Hepatocyte (in vitro differentiated cells): ENCODE results near the gene SH3RF1. TPM values are rescaled to one million over a fixed set of nuclear protein-coding genes. Genes with fewer than 3 reads are reported as not detected.

ENCODE experiments used
- DNase-seq: peaks from one replicate; pipeline ENCODE4 v3.0.0-alpha.2; 2016; ENCODE audit warnings: low spot score
- H2AFZ ChIP-seq: fragments of 200-600 bp; sonication (generic); 2 replicates; pipeline ENCODE4 v1.6.0; 2016; ENCODE audit warnings: antibody characterized with exemption, mild to moderate bottlenecking
- H3K27ac ChIP-seq: fragments of 200-600 bp; sonication (generic); 2 replicates; pipeline ENCODE4 v1.5.1; 2016; ENCODE audit warnings: mild to moderate bottlenecking
- H3K27me3 ChIP-seq: fragments of 200-600 bp; sonication (generic); 2 replicates; pipeline ENCODE4 v1.6.1; 2016
- H3K36me3 ChIP-seq: fragments of 200-600 bp; sonication (generic); replicated peaks from 2 replicates; pipeline ENCODE4 v1.5.1; 2016; ENCODE audit warnings: low read depth; ENCODE audit not compliant: insufficient read depth
- H3K4me1 ChIP-seq: fragments of 200-600 bp; sonication (generic); 2 replicates; pipeline ENCODE4 v1.5.1; 2016; ENCODE audit warnings: mild to moderate bottlenecking, moderate library complexity; ENCODE audit not compliant: insufficient read depth
- H3K4me2 ChIP-seq: fragments of 200-600 bp; sonication (generic); 2 replicates; pipeline ENCODE4 v1.6.0; 2016
- H3K4me3 ChIP-seq: fragments of 200-600 bp; sonication (generic); 2 replicates; pipeline ENCODE4 v1.5.1; 2016; ENCODE audit warnings: mild to moderate bottlenecking
- H3K79me2 ChIP-seq: fragments of 200-600 bp; sonication (generic); 2 replicates; pipeline ENCODE4 v1.6.0; 2017; ENCODE audit warnings: mild to moderate bottlenecking
- H3K9me2 ChIP-seq: fragments of 200-600 bp; sonication (generic); replicated peaks from 2 replicates; pipeline ENCODE4 v1.6.0; 2017; ENCODE audit warnings: mild to moderate bottlenecking; ENCODE audit not compliant: insufficient read depth
- H3K9me3 ChIP-seq: fragments of 200-600 bp; sonication (generic); 2 replicates; pipeline ENCODE4 v1.5.1; 2016; ENCODE audit warnings: low read depth, mild to moderate bottlenecking
- H4K20me1 ChIP-seq: fragments of 200-600 bp; sonication (generic); 2 replicates; pipeline ENCODE4 v1.6.0; 2016; ENCODE audit warnings: mild to moderate bottlenecking; ENCODE audit not compliant: insufficient read depth, poor library complexity, severe bottlenecking
- CTCF ChIP-seq: fragments of 200-600 bp; sonication (generic); IDR thresholded peaks from 2 replicates; pipeline ENCODE4 v1.5.1; 2016; ENCODE audit warnings: antibody characterized with exemption, mild to moderate bottlenecking; ENCODE audit not compliant: poor library complexity
- EZH2 ChIP-seq: fragments of 200-600 bp; sonication (generic); IDR thresholded peaks from 2 replicates; pipeline ENCODE4 v1.6.1; 2016; ENCODE audit warnings: antibody characterized with exemption, mild to moderate bottlenecking, borderline replicate concordance
- EZH2phosphoT487 ChIP-seq: fragments of 200-600 bp; sonication (generic); IDR thresholded peaks from one replicate; pipeline ENCODE4 v1.6.1; 2018; ENCODE audit warnings: antibody characterized with exemption, mild to moderate bottlenecking, low read depth, moderate library complexity; ENCODE audit not compliant: unreplicated experiment, severe bottlenecking
- WGBS: methylation state at CpG from one replicate; pipeline ENCODE4 v1.1.6; 2016; ENCODE audit warnings: low lambda C conversion rate; ENCODE audit errors: missing lambda C conversion rate; 5-methylcytosine and 5-hydroxymethylcytosine counted together
- polyA plus RNA-seq: library from polyadenylated mRNA; unstranded; fragments of >200 nt; fragmentation: Nextera tagmentation; extraction: Ambion mirVana; gene quantifications from 2 replicates; pipeline ENCODE4 v1.2.1, GENCODE V29; 2016
- total RNA-seq: library from RNA; depleted of rRNA; stranded (reverse); fragments of >200 nt; gene quantifications from 2 replicates; pipeline ENCODE4 v1.2.3, GENCODE V29; 2014

The SH3RF1 gene
- total and polyA plus RNA-seq, 2 experiments from 2014 or later = 15.5 to 16.4 TPM

- Histone ChIP-seq H3K36me3 (no peaks in the 10 kb centered on the region), H3K79me2 (peaks cover 42% of the 10 kb centered on the region), H3K9me2 (no peaks in the 10 kb centered on the region), H3K4me1 (peaks cover 29% of the 10 kb centered on the region), H3K4me3 (no peak overlapping the region), H3K9me3 (no peaks in the 10 kb centered on the region), H4K20me1 (no peaks in the 10 kb centered on the region), H3K4me2 (no peak overlapping the region), H3K27me3 (no peaks in the 10 kb centered on the region), H3K27ac (peak overlapping the region; percentile 14), H2AFZ (no peak overlapping the region)
- DNase-seq = no peak
- TF ChIP-seq EZH2phosphoT487 (no peak), CTCF (no peak), EZH2 (no peak)
- 92% methylated on average over 3 of the region's 3 CpGs for WGBS
These were observed 114.4 kb downstream of the SH3RF1 start for GRCh38 chr4:169156392-169156791.

- H3K4me1 ChIP-seq = peaks cover 21% of the 10 kb centered on the region
- no peaks in the 10 kb centered on the region for H3K36me3 ChIP-seq
- H4K20me1 ChIP-seq = no peaks in the 10 kb centered on the region
- peak overlapping the region; percentile 4 for H3K27ac ChIP-seq
- H2AFZ ChIP-seq = no peak overlapping the region
- H3K27me3 ChIP-seq = no peaks in the 10 kb centered on the region
- H3K4me2 ChIP-seq = no peak overlapping the region
- H3K4me3 ChIP-seq = no peak overlapping the region
- H3K79me2 ChIP-seq = peaks cover 24% of the 10 kb centered on the region
- no peaks in the 10 kb centered on the region for H3K9me3 ChIP-seq
- DNase-seq = no peak
- TF ChIP-seq EZH2phosphoT487 = no peak
- TF ChIP-seq EZH2 = no peak
- no peak for TF ChIP-seq CTCF
- H3K9me2 ChIP-seq = no peaks in the 10 kb centered on the region
- 67% methylated on average over 2 of the region's 2 CpGs for WGBS
These were observed 116.6 kb downstream of the SH3RF1 start for GRCh38 chr4:169154121-169154520.

GRCh38 chr4:169153481-169154087 is 117.2 kb downstream of the SH3RF1 start:
- TF ChIP-seq EZH2phosphoT487 (no peak), CTCF (no peak), EZH2 (no peak)
- Histone ChIP-seq H3K36me3 (no peaks in the 10 kb centered on the region), H3K9me2 (no peaks in the 10 kb centered on the region), H3K9me3 (no peaks in the 10 kb centered on the region), H2AFZ (no peak overlapping the region), H3K79me2 (peaks cover 19% of the 10 kb centered on the region), H3K4me3 (no peak overlapping the region), H4K20me1 (no peaks in the 10 kb centered on the region), H3K4me1 (peaks cover 25% of the 10 kb centered on the region), H3K27me3 (no peaks in the 10 kb centered on the region), H3K27ac (peak overlapping the region; percentile 4), H3K4me2 (no peak overlapping the region)
- no peak for DNase-seq
- WGBS = 56% methylated on average over 2 of the region's 2 CpGs
